HepG2 (cell line): ENCODE measurements around the gene NUDT17. TPM values are rescaled to one million over a fixed set of nuclear protein-coding genes. Genes with fewer than 3 reads are reported as not detected.

Source experiments
- AGO1 ChIP-seq: fragments of 200-400 bp; formaldehyde crosslinking; IDR thresholded peaks from 2 replicates; pipeline ENCODE4 v1.6.1; 2017; ENCODE audit warnings: mild to moderate bottlenecking, low read depth, low read length, moderate library complexity; ENCODE audit not compliant: poor library complexity, severe bottlenecking
- ATF7 ChIP-seq, 2 experiments: fragments of 450-650 bp in 1 of 2; sonication (generic) in 1 of 2; formaldehyde crosslinking in 1 of 2; IDR thresholded peaks; 2 replicates each; pipeline versions ENCODE4 v1.4.0 to v1.6.1; 2016 to 2020; ENCODE audit warnings: antibody characterized with exemption in 1 of 2, mild to moderate bottlenecking in 1 of 2, missing genetic modification reagents in 1 of 2
- CAMTA2 ChIP-seq: sonication (generic); formaldehyde crosslinking; IDR thresholded peaks from 2 replicates; pipeline ENCODE4 v1.4.0; 2020; ENCODE audit warnings: mild to moderate bottlenecking, missing genetic modification reagents, borderline replicate concordance
- CBX1 ChIP-seq: IDR thresholded peaks from one replicate; pipeline ENCODE4 v1.6.1; 2016; ENCODE audit warnings: antibody characterized with exemption, low read depth
- FOXJ3 ChIP-seq: sonication (generic); formaldehyde crosslinking; IDR thresholded peaks from 2 replicates; pipeline ENCODE4 v1.4.0; 2020; ENCODE audit warnings: missing genetic modification reagents, mild to moderate bottlenecking, borderline replicate concordance
- GZF1 ChIP-seq: sonication (generic); formaldehyde crosslinking; IDR thresholded peaks from 2 replicates; pipeline ENCODE4 v1.5.1; 2020; ENCODE audit warnings: mild to moderate bottlenecking, missing genetic modification reagents
- PHB2 ChIP-seq: fragments of 450-650 bp; IDR thresholded peaks from 2 replicates; pipeline ENCODE4 v1.6.1; 2018; ENCODE audit not compliant: partially characterized antibody
- PHF20 ChIP-seq: sonication (generic); formaldehyde crosslinking; IDR thresholded peaks from 2 replicates; pipeline ENCODE4 v1.5.0; 2020; ENCODE audit warnings: mild to moderate bottlenecking, missing genetic modification reagents
- PRMT3 ChIP-seq: sonication (generic); formaldehyde crosslinking; IDR thresholded peaks from 2 replicates; pipeline ENCODE4 v1.8.1; 2022; ENCODE audit warnings: low read depth, mild to moderate bottlenecking, moderate library complexity, missing genetic modification reagents, borderline replicate concordance
- SMARCC2 ChIP-seq: fragments of 450-650 bp; IDR thresholded peaks from 2 replicates; pipeline ENCODE4 v1.6.1; 2017; ENCODE audit warnings: antibody characterized with exemption, mild to moderate bottlenecking
- TEAD3 ChIP-seq: optimal IDR thresholded peaks from 2 replicates; pipeline ENCODE3; 2016; ENCODE audit warnings: borderline replicate concordance
- THAP11 ChIP-seq: IDR thresholded peaks from 2 replicates; pipeline ENCODE4 v1.6.1; 2016; ENCODE audit warnings: missing biosample characterization, missing genetic modification reagents
- TMF1 ChIP-seq: sonication (generic); formaldehyde crosslinking; IDR thresholded peaks from 2 replicates; pipeline ENCODE4 v1.8.1; 2022; ENCODE audit warnings: low read depth, missing genetic modification reagents
- ZNF121 ChIP-seq: sonication (generic); formaldehyde crosslinking; IDR thresholded peaks from 2 replicates; pipeline ENCODE4 v1.5.0; 2020; ENCODE audit warnings: mild to moderate bottlenecking, missing genetic modification reagents
- ZNF24 ChIP-seq: fragments of 450-650 bp; IDR thresholded peaks from 2 replicates; pipeline ENCODE4 v1.6.1; 2017; ENCODE audit warnings: antibody characterized with exemption, mild to moderate bottlenecking
- ZNF547 ChIP-seq: sonication (generic); formaldehyde crosslinking; IDR thresholded peaks from 2 replicates; pipeline ENCODE4 v1.5.1; 2020; ENCODE audit warnings: mild to moderate bottlenecking, missing genetic modification reagents
- ZNF746 ChIP-seq: sonication (generic); formaldehyde crosslinking; IDR thresholded peaks from 2 replicates; pipeline ENCODE4 v1.8.0; 2022; ENCODE audit warnings: mild to moderate bottlenecking, missing genetic modification reagents
- ZNF816 ChIP-seq: sonication (generic); formaldehyde crosslinking; IDR thresholded peaks from 2 replicates; pipeline ENCODE4 v1.8.0; 2022; ENCODE audit warnings: missing genetic modification reagents, mild to moderate bottlenecking, borderline replicate concordance
- ZSCAN31 ChIP-seq: sonication (generic); formaldehyde crosslinking; IDR thresholded peaks from 2 replicates; pipeline ENCODE4 v1.5.0; 2020; ENCODE audit warnings: low read depth, mild to moderate bottlenecking, missing genetic modification reagents
- polyA plus RNA-seq, 8 experiments: library from polyadenylated mRNA; depleted of rRNA in 3 of 8; stranded (reverse) in 7 of 8; unstranded in 1 of 8; fragments of >200 nt; fragmentation: Illumina TruSeq in 4 of 8; extraction: Trizol in 4 of 8; gene quantifications; 2 replicates each; pipeline versions ENCODE4 v1.2.1 to v1.2.3, GENCODE V29; 2011 to 2016; ENCODE audit warnings: low read depth in 4 of 8, missing spikeins in 1 of 8, mixed read lengths in 1 of 8; ENCODE audit not compliant: insufficient read depth in 1 of 8
- total RNA-seq, 5 experiments: library from RNA; depleted of rRNA; stranded (reverse); fragments of >200 nt; fragmentation: Illumina TruSeq; extraction: Trizol; gene quantifications; 2 replicates each; pipeline ENCODE4 v1.2.3, GENCODE V29; 2016; ENCODE audit warnings: low read depth in 1 of 5
- TF ChIP-seq, protein P1 (sequence below): sonication (generic); formaldehyde crosslinking; IDR thresholded peaks from 2 replicates; pipeline ENCODE4 v1.4.0; 2020; ENCODE audit warnings: missing genetic modification reagents; ENCODE audit errors: not compliant biosample characterization
- TF ChIP-seq, protein P2 (sequence below): IDR thresholded peaks from 2 replicates; pipeline ENCODE4 v1.6.1; 2018; ENCODE audit warnings: missing genetic modification reagents, mild to moderate bottlenecking, missing compliant biosample characterization
- TF ChIP-seq, protein P3 (sequence below): sonication (generic); formaldehyde crosslinking; IDR thresholded peaks from 2 replicates; pipeline ENCODE4 v1.4.0; 2020; ENCODE audit warnings: missing genetic modification reagents
- TF ChIP-seq, protein P4 (sequence below): sonication (generic); formaldehyde crosslinking; conservative IDR thresholded peaks from 2 replicates; pipeline ENCODE4 v1.4.0; 2020; ENCODE audit warnings: missing genetic modification reagents
- TF ChIP-seq, protein P5 (sequence below): sonication (generic); formaldehyde crosslinking; IDR thresholded peaks from 2 replicates; pipeline ENCODE4 v1.8.0; 2022; ENCODE audit warnings: missing genetic modification reagents, mild to moderate bottlenecking, borderline replicate concordance

The NUDT17 gene
- total and polyA plus RNA-seq, 2 of the 13 experiments (the other 11 are each of a cell fraction or from before 2014, with no cell fraction given), result 2.6 to 5.8 TPM

DNA sequence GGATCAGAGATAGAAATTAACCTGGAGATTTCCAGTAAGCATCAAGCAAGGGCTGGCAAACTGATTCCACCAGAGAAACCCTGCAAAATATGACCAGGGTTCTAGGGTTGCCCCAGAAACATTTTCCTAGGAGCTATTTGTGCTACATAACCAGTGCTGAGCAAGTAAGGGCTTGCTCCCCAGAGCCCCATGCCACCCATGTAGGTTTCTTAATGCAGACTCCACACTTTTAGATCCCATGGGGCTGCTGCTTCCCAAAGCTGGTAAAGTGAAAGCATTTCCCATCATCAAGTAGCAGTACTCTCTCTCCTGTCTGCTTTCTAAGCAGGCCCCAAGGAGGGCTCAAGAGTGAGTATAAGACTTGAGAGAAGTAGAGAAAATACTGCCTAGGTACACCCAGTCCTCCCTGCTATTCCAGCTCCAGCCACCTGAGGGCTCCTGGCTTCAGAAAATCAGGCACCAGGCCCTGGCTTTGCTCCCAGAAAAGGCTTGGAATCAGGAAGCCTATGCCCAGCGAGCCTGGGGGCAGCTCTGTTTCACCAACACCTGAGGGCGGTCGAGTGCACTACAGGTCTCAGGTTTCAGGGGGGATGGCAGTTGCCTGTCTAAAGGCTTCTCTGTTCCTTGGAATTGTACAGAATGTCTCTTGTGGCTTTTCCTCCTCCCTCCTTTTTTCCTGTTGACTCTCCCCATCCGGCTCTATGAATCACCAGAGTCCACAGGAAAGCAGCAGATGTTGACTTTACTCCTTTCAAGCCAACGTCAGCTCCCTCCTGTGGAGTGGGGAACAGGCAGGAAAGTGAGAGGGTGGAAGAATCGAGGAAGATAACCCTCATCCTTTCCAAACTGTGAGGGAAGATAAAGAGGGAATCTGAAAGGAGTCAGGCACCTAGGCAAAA, 46.4 kb downstream of the NUDT17 start (continued):
- TF ChIP-seq THAP11 (CRISPR knock-in tag) (peak; percentile 66), ZNF121 (CRISPR knock-in tag) (no peak), PHF20 (CRISPR knock-in tag) (no peak), ZNF816 (CRISPR knock-in tag) (peak; percentile 37; the same call in 1 of the 2 replicates), CBX1 (no peak), CAMTA2 (CRISPR knock-in tag) (no peak), TEAD3 (CRISPR knock-in tag) (peak; percentile 93), ZNF547 (CRISPR knock-in tag) (no peak), ZNF24 (no peak), PHB2 (no peak), TMF1 (no peak), ZSCAN31 (peak; percentile 19; the same call in 1 of the 2 replicates), ATF7 (IDR thresholded peaks at IDR 0.05) (no peak), ATF7 (CRISPR knock-in tag; IDR thresholded peaks at IDR 0.05) (no peak), SMARCC2 (no peak), PRMT3 (CRISPR knock-in tag) (peak; percentile 69; the same call in 1 of the 2 replicates), ZNF746 (CRISPR knock-in tag) (peak; percentile 84), AGO1 (no peak), FOXJ3 (CRISPR knock-in tag) (peak; percentile 76; the same call in 1 of the 2 replicates), GZF1 (CRISPR knock-in tag) (no peak)
- TF ChIP-seq, protein P1, sequence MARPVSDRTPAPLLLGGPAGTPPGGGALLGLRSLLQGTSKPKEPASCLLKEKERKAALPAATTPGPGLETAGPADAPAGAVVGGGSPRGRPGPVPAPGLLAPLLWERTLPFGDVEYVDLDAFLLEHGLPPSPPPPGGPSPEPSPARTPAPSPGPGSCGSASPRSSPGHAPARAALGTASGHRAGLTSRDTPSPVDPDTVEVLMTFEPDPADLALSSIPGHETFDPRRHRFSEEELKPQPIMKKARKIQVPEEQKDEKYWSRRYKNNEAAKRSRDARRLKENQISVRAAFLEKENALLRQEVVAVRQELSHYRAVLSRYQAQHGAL, result no peak
- TF ChIP-seq, protein P2, sequence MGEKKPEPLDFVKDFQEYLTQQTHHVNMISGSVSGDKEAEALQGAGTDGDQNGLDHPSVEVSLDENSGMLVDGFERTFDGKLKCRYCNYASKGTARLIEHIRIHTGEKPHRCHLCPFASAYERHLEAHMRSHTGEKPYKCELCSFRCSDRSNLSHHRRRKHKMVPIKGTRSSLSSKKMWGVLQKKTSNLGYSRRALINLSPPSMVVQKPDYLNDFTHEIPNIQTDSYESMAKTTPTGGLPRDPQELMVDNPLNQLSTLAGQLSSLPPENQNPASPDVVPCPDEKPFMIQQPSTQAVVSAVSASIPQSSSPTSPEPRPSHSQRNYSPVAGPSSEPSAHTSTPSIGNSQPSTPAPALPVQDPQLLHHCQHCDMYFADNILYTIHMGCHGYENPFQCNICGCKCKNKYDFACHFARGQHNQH (CRISPR knock-in tag), result peak; percentile 83
- TF ChIP-seq, protein P3, sequence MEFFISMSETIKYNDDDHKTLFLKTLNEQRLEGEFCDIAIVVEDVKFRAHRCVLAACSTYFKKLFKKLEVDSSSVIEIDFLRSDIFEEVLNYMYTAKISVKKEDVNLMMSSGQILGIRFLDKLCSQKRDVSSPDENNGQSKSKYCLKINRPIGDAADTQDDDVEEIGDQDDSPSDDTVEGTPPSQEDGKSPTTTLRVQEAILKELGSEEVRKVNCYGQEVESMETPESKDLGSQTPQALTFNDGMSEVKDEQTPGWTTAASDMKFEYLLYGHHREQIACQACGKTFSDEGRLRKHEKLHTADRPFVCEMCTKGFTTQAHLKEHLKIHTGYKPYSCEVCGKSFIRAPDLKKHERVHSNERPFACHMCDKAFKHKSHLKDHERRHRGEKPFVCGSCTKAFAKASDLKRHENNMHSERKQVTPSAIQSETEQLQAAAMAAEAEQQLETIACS (CRISPR knock-in tag), result 0 out of 2 replicates have a peak, but pooled peaks have one; percentile 25
- TF ChIP-seq, protein P4, sequence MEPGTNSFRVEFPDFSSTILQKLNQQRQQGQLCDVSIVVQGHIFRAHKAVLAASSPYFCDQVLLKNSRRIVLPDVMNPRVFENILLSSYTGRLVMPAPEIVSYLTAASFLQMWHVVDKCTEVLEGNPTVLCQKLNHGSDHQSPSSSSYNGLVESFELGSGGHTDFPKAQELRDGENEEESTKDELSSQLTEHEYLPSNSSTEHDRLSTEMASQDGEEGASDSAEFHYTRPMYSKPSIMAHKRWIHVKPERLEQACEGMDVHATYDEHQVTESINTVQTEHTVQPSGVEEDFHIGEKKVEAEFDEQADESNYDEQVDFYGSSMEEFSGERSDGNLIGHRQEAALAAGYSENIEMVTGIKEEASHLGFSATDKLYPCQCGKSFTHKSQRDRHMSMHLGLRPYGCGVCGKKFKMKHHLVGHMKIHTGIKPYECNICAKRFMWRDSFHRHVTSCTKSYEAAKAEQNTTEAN (CRISPR knock-in tag), result peak; percentile 80; the same call in 1 of the 2 replicates
- TF ChIP-seq, protein P5, sequence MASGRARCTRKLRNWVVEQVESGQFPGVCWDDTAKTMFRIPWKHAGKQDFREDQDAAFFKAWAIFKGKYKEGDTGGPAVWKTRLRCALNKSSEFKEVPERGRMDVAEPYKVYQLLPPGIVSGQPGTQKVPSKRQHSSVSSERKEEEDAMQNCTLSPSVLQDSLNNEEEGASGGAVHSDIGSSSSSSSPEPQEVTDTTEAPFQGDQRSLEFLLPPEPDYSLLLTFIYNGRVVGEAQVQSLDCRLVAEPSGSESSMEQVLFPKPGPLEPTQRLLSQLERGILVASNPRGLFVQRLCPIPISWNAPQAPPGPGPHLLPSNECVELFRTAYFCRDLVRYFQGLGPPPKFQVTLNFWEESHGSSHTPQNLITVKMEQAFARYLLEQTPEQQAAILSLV (CRISPR knock-in tag), result no peak
